T-helper 2 cell treated with Interferon-gamma antibody and Interleukin-4, amounts not matched to agents 5 μg/mL and 100 μg/mL, for 36 hours (primary cell): ENCODE data around the gene SEH1L.
"Not testable (repeated sequence)": the region's sequence is repeated elsewhere in the genome, so short reads cannot be mapped to it uniquely, and the experiment has no call there.

ENCODE experiments used
- DNase-seq: peaks from one replicate; pipeline ENCODE4 v3.0.0; 2021; ENCODE audit warnings: low spot score
- H3K27ac Mint-ChIP-seq: one replicate; pipeline ENCODE4 v1.8.0; 2021; ENCODE audit warnings: mild to moderate bottlenecking, mixed read lengths
- H3K27me3 Mint-ChIP-seq: one replicate; pipeline ENCODE4 v1.8.0; 2021; ENCODE audit warnings: low read depth, mixed read lengths
- H3K36me3 Mint-ChIP-seq: one replicate; pipeline ENCODE4 v1.8.0; 2021; ENCODE audit warnings: low read depth, mixed read lengths
- H3K4me1 Mint-ChIP-seq: one replicate; pipeline ENCODE4 v1.8.0; 2021; ENCODE audit warnings: low read depth, mixed read lengths
- H3K4me3 Mint-ChIP-seq: one replicate; pipeline ENCODE4 v1.8.0; 2022; ENCODE audit warnings: mild to moderate bottlenecking, moderate library complexity, mixed read lengths
- H3K9me3 Mint-ChIP-seq: one replicate; pipeline ENCODE4 v1.8.0; 2021; ENCODE audit warnings: mixed read lengths

SEH1L gene

GRCh38 chr18:12960853-12961397 lies 13.1 kb downstream of the SEH1L start:
- Mint-ChIP-seq H3K27me3 (no peaks in the 10 kb centered on the region), H3K27ac (no peak overlapping the region), H3K4me3 (no peak overlapping the region), H3K36me3 (peaks cover 44% of the 10 kb centered on the region), H3K9me3 (peaks cover 9% of the 10 kb centered on the region), H3K4me1 (peaks cover 9% of the 10 kb centered on the region)
- DNase-seq: no peak

- H3K36me3 Mint-ChIP-seq: peaks cover 50% of the 10 kb centered on the region
- H3K9me3 Mint-ChIP-seq: peaks cover 9% of the 10 kb centered on the region
- no peak overlapping the region for H3K4me3 Mint-ChIP-seq
- H3K4me1 Mint-ChIP-seq: peaks cover 14% of the 10 kb centered on the region
- no peaks in the 10 kb centered on the region for H3K27me3 Mint-ChIP-seq
- H3K27ac Mint-ChIP-seq: no peak overlapping the region
- DNase-seq: no peak
These were observed 15.3 kb downstream of the SEH1L start for GRCh38 chr18:12963069-12963468.

- Mint-ChIP-seq H3K9me3 (no peaks in the 10 kb centered on the region), H3K4me1 (peaks cover 13% of the 10 kb centered on the region), H3K27me3 (no peaks in the 10 kb centered on the region), H3K27ac (no peak overlapping the region), H3K4me3 (no peak overlapping the region), H3K36me3 (peaks cover 55% of the 10 kb centered on the region)
- DNase-seq: no peak
These were observed 20.3 kb downstream of the SEH1L start for GRCh38 chr18:12968115-12968514.

- Mint-ChIP-seq H3K4me1 (peaks cover 13% of the 10 kb centered on the region), H3K27me3 (no peaks in the 10 kb centered on the region), H3K9me3 (no peaks in the 10 kb centered on the region), H3K36me3 (peaks cover 50% of the 10 kb centered on the region), H3K27ac (no peak overlapping the region), H3K4me3 (no peak overlapping the region)
- no peak for DNase-seq
These were observed 20.8 kb downstream of the SEH1L start for GRCh38 chr18:12968619-12969018.

GRCh38 chr18:12973562-12974213 lies 25.9 kb downstream of the SEH1L start:
- peaks cover 40% of the 10 kb centered on the region for H3K36me3 Mint-ChIP-seq
- H3K27ac Mint-ChIP-seq: no peak overlapping the region
- DNase-seq: no peak
- no peaks in the 10 kb centered on the region for H3K27me3 Mint-ChIP-seq
- H3K4me3 Mint-ChIP-seq: no peak overlapping the region
- no peaks in the 10 kb centered on the region for H3K9me3 Mint-ChIP-seq
- H3K4me1 Mint-ChIP-seq: peaks cover 3% of the 10 kb centered on the region

- peaks cover 35% of the 10 kb centered on the region for H3K36me3 Mint-ChIP-seq
These were observed 27.7 kb downstream of the SEH1L start for GRCh38 chr18:12975488-12975887.

GRCh38 chr18:12976305-12976704 lies 28.5 kb downstream of the SEH1L start:
- no peaks in the 10 kb centered on the region for H3K27me3 Mint-ChIP-seq
- no peak overlapping the region for H3K4me3 Mint-ChIP-seq
- H3K36me3 Mint-ChIP-seq: peaks cover 31% of the 10 kb centered on the region
- no peaks in the 10 kb centered on the region for H3K4me1 Mint-ChIP-seq
- no peak for DNase-seq
- H3K27ac Mint-ChIP-seq: no peak overlapping the region
- H3K9me3 Mint-ChIP-seq: no peaks in the 10 kb centered on the region

More at GRCh38 chr18:12975488-12975887, 27.7 kb downstream of the SEH1L start:
- H3K4me1 Mint-ChIP-seq: no peaks in the 10 kb centered on the region
- H3K9me3 Mint-ChIP-seq: no peaks in the 10 kb centered on the region
- no peak overlapping the region for H3K4me3 Mint-ChIP-seq
- H3K27me3 Mint-ChIP-seq: no peaks in the 10 kb centered on the region
- DNase-seq: no peak
- H3K27ac Mint-ChIP-seq: no peak overlapping the region

GRCh38 chr18:12980065-12980464 lies 32.3 kb downstream of the SEH1L start:
- not testable (repeated sequence) for H3K27me3 Mint-ChIP-seq, DNase-seq, H3K9me3 Mint-ChIP-seq, H3K4me1 Mint-ChIP-seq, H3K27ac Mint-ChIP-seq, H3K4me3 Mint-ChIP-seq
- H3K36me3 Mint-ChIP-seq: peaks cover 28% of the 10 kb centered on the region

- Mint-ChIP-seq H3K27ac (peak overlapping the region; percentile 91), H3K9me3 (no peaks in the 10 kb centered on the region), H3K4me3 (peak overlapping the region; percentile 98), H3K36me3 (peaks cover 20% of the 10 kb centered on the region), H3K4me1 (peaks cover 26% of the 10 kb centered on the region), H3K27me3 (no peaks in the 10 kb centered on the region)
- DNase-seq: no peak
These were observed 41.7 kb downstream of the SEH1L start for GRCh38 chr18:12989397-12990122.

GRCh38 chr18:12990123-12990475 lies 42.3 kb downstream of the SEH1L start:
- DNase-seq: peak; percentile 67
- Mint-ChIP-seq H3K36me3 (peaks cover 18% of the 10 kb centered on the region), H3K4me1 (peaks cover 26% of the 10 kb centered on the region), H3K27ac (peak overlapping the region; percentile 91), H3K9me3 (no peaks in the 10 kb centered on the region), H3K27me3 (no peaks in the 10 kb centered on the region), H3K4me3 (peak overlapping the region; percentile 98)

- DNase-seq: no peak
- peaks cover 15% of the 10 kb centered on the region for H3K36me3 Mint-ChIP-seq
- no peaks in the 10 kb centered on the region for H3K9me3 Mint-ChIP-seq
- peak overlapping the region; percentile 91 for H3K27ac Mint-ChIP-seq
- H3K4me1 Mint-ChIP-seq: peaks cover 26% of the 10 kb centered on the region
- no peaks in the 10 kb centered on the region for H3K27me3 Mint-ChIP-seq
- peak overlapping the region; percentile 98 for H3K4me3 Mint-ChIP-seq
These were observed 42.8 kb downstream of the SEH1L start for GRCh38 chr18:12990641-12990966.

GRCh38 chr18:12990967-12991820 lies 43.4 kb downstream of the SEH1L start, which contains the start of gene CEP192:
CEP192 (plus strand) TSS chr18:12991362; CDS start chr18:12999425, 8,063 bp downstream.
- peak within 1 kb of the TSS; percentile 98 for H3K4me3 Mint-ChIP-seq
- no peaks in the 10 kb centered on the region for H3K9me3 Mint-ChIP-seq
- no peaks in the 10 kb centered on the region for H3K27me3 Mint-ChIP-seq
- peaks cover 26% of the 10 kb centered on the region for H3K4me1 Mint-ChIP-seq
- H3K36me3 Mint-ChIP-seq: peaks cover 15% of the 10 kb centered on the region
- peak; percentile 98 for DNase-seq
- H3K27ac Mint-ChIP-seq: peak within 1 kb of the TSS; percentile 91

GRCh38 chr18:12991821-12992179 lies 44.0 kb downstream of the SEH1L start:
- Mint-ChIP-seq H3K4me1 (peaks cover 26% of the 10 kb centered on the region), H3K36me3 (peaks cover 13% of the 10 kb centered on the region), H3K4me3 (peak overlapping the region; percentile 98), H3K27me3 (no peaks in the 10 kb centered on the region), H3K9me3 (no peaks in the 10 kb centered on the region), H3K27ac (peak overlapping the region; percentile 91)
- DNase-seq: no peak

- Mint-ChIP-seq H3K27me3 (no peaks in the 10 kb centered on the region), H3K9me3 (no peaks in the 10 kb centered on the region), H3K27ac (no peak overlapping the region), H3K4me1 (peaks cover 30% of the 10 kb centered on the region), H3K36me3 (peaks cover 10% of the 10 kb centered on the region), H3K4me3 (peak overlapping the region; percentile 98)
- DNase-seq: no peak
These were observed 45.6 kb downstream of the SEH1L start for GRCh38 chr18:12993439-12993838.
